HT1080 (cell line): ENCODE results near the gene BOK. TPM values are rescaled to one million over a fixed set of nuclear protein-coding genes. Genes with fewer than 3 reads are reported as not detected.
"Not testable (repeated sequence)": the region's sequence is repeated elsewhere in the genome, so short reads cannot be mapped to it uniquely, and the experiment has no call there.

Source experiments
- DNase-seq: peaks from one replicate; pipeline ENCODE4 v3.0.0-alpha.2; 2015; ENCODE audit warnings: low read depth
- total RNA-seq: library from RNA; depleted of rRNA; stranded (reverse); fragments of >200 nt; shearing (Covaris generic); gene quantifications from 2 replicates; pipeline ENCODE4 v1.2.3, GENCODE V29; 2014

BOK gene
- total RNA-seq, 1 experiment from 2014 or later: 21.6 TPM

DNA sequence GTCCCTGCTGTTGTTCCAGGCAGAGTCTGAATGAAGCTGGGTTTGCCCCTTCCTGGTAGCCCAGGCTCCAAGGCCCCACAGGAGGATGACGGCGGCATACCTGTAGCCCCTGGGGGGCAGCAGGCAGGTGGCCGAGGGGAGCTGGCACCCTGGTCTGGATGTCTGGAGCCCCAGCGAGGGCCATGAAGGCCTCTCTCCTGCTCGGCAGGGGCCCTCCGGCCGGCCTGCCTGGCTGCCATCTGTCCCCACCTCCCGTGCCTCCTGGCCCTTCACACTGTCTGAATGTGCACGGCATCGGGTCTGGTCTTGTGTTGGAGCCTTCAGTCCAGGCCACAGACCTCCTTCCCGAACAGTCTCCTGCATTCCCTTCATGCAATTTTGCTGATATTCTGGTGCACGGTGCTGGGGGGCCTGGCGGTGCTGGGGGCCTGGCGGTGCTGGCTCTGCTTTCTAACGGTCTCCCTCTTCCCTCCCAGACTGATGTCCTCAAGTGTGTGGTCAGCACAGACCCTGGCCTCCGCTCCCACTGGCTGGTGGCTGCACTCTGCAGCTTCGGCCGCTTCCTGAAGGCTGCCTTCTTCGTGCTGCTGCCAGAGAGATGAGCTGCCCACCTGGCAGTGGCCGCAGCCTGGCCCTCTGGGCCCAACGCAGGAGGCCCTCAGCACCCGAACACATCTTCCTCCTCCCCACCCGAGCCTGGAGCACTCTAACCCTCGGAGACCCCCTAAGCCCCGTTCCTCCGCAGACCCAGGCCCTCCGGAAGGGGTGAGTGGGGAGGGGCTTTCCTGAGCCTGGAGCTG lies 13.5 kb downstream of the BOK start:
- DNase-seq: no peak

DNA sequence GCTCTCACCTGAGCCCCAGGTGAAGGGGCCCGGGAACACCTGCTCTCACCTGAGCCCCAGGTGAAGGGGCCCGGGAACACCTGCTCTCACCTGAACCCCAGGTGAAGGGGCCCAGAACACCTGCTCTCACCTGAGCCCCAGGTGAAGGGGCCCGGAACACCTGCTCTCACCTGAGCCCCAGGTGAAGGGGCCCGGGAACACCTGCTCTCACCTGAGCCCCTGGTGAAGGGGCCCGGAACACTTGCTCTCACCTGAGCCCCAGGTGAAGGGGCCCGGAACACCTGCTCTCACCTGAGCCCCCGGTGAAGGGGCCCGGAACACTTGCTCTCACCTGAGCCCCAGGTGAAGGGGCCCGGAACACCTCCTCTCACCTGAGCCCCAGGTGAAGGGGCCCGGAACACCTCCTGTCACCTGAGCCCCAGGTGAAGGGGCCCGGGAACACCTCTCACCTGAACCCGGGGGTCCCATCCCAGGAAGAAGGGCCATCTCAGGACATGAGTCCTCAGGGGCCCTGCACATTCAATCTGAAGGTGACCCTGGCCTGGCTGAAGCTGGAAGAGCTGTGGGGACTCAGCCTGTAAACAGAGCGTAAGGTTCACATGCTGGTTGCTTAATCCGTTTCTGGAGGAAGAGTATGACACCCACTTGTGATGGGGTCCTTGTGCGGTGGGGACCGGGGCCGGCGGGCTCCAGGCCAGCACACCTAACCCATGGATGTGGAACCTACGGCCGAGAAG lies 14.5 kb downstream of the BOK start:
- DNase-seq: not testable (repeated sequence)

DNA sequence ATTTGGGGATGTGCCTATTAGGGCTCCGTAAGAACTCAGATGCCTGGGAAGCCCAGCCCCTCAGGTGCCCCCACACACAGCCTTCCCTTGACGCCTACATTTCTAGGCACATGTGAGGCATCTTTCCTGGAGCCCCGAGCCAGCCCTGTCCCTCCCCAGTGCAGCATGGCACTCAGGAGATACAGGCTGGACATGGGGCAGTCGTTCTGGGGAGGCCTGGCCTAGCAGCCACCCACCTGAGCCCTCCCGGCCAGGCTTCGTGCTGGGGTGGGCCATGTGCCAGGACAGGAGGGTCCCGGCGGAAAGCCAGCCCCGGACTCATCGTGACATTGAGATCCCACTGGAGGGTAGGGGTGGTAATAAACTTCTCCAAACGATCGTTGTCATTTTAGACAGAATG lies 15.2 kb downstream of the BOK start:
- DNase-seq: no peak

DNA sequence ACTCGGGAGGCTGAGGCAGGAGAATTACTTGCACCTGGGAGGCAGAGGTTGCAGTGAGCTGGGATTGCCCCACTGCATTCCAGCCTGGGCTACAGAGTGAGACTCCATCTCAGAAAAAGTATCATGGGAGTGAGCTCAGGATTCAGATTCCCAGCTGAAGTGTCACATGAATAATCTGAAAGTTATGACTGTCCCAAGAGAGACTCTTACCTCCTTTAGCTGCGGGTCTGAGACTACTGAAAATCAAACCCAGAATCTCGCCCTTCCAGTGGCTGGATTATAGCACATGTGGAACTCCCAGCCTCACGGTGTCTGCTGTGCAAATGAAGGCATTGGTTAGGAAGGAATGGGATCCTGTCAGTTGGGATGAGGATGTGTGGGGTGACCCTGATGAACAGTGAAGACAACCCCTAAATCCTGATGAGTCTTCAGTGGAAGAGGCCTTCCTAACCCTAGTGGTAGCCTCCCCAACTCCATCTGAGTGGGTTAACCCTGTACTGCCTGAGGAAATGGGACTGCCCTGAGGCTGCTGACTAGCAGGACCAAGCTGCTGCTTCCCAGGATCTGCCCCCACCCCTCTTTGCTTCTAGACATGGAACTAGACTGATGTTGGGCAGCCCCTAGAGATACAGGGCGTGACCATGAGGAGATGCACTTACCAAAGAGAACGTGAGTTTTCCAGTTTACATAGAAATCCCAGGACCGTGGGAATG lies 16.5 kb downstream of the BOK start:
- no peak for DNase-seq

DNA sequence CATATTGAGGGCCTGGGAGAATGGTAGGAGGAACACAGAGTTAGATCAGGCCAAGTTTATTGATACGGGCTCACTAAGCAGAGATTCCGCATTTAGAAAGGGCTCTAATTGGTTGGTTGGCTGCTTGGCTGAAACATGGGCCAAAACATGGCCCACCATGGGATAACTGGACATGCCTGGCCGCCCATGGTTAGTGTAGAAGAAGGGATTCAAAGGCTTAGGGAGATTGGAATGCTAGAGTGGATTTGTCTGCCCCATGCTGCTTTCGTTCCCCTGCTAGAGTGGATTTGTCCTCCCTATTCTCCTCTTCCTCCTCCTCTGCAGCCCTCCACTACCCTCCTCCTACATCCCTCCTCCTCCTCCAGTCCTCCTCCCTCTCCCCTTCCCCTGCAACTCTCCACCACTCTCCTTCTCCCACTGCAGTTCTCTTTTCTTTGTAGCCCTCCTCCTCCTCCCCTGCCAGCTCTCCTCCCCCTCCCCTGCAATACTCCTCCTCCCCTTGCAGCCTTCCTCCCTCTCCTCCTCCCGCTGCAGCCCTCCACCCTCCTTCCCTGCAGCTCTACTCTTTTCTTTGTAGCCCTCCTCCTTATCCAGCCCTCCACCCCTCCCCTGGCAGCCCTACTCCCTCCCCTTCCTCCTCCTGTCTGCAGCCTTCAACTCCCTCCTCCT lies 17.2 kb downstream of the BOK start:
- no peak for DNase-seq

DNA sequence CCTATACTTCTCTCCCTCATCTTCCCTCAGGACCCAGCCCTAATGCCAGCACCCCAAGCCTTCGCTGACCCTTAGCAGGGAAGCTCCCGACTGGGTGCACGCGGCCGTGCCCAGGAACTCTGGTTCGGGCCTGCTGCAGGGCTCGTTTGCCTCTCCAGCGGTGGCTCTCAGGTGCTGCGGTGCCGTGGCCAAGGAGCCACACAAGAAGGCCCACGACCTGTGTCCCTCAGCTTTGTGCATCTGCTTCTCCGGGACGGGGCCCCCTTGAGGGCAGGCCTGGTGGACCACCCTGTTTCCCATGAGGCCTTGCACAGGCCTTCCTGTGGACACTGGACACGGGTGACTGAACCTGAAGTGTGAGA lies 17.7 kb downstream of the BOK start:
- no peak for DNase-seq

DNA sequence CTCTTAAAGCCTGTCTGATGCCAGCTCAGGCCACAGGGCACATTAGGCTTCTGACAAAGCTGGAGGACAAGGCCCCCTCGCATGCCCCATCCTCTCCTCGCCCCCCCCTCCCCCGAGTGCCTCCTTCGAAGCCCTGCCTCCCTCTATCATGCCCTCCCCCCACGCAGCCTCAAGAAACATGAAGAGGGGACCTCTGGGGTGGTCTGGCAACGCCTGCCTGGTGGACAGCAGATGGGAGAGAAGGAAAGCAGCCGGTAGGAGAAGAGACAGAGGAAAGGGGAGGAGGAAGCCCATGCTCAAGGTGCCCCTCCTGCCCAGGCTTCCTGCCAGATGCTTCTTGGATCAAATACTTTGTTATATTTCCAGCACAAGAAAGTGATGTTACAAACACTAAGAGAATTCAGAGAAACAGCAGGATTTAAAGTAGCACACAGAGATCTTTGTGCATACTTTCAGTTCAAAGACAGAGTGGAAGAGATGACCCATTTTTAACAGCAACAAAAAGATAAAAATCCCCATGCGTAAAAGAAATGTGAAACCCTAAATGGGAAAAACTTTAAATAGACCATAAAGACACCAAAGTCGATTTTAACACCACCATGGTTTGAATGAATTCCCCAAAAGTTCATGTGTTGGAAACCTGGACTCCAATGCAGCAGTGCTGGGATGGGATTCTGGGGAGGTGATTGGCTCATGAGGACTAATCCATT lies 19.0 kb downstream of the BOK start:
- DNase-seq: no peak

DNA sequence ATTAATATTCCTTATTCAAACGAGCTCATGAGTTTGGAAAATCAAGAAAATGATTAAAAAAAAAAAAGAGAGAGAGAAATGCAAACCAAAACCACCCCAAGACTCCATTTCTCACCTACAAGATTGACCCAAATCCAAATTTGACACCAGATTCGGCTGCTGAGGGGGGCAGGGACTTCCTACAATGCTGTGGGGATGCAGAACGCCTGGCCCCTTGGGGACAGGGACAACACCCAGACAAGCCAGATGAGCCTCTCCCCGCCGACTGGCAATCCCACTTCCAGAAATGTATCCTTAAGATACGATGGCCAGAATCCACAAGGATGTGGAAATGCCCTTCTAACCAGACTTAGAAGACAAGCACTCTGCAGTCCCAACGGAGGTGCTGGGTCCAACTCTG lies 20.7 kb downstream of the BOK start:
- DNase-seq: no peak

DNA sequence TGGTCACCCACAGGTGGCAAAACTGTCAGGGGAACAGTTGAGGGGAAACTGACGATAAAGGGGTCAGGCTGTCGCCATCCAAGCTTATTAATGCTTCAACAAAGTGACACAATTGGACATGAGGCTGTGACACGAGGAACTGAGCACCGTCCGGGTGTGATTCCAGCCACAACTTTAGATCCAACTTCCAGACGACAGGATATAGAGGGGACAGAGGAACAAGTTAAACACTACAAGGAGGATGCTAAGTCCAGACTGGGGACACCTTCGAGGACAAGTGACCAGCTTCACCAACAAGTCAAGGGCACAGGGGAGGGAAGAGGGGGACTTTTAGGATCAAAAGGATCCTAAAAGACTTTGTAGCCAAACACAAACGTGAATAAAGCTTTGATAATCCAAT lies 23.8 kb downstream of the BOK start:
- DNase-seq: no peak

DNA sequence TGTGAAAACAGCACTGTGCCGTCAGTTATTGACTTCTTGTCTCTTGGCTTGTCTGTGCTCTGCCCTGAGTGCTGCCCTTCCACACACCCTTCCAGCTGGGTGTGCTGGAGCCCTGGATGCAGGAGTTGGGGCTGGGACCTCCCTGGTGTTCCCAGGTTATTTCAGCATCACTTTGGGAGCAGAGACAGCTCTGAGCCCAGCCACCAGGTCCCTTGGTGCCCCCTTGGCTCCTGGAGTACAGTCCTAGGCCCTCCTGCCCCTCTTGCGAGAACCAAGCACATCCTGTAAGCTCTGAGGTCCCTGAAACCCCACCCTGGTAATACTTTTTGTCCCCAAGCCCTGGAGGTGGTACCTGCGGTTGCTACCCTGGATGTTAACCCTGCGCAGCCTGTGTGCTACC lies 24.3 kb downstream of the BOK start:
- DNase-seq: no peak

DNA sequence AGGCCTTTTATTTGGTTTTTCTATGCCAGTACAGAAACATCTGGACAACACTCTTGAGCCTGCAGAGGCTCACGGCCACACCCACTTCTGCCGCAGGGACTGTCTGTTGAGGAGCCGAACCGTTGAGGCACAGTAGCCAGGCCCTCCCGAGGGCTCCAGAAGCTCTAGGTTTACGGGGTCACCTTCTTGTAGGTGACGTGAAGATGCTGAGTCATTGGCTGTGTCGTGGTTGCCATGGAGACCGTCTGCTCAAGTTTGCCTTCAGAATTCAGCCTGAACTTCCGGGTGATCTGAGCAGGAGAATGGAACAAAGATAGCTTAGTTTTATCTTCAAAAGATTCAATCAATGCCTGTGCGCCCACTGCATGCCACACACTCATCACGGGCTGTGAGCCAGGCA lies 25.9 kb downstream of the BOK start:
- DNase-seq: peak; percentile 48

DNA sequence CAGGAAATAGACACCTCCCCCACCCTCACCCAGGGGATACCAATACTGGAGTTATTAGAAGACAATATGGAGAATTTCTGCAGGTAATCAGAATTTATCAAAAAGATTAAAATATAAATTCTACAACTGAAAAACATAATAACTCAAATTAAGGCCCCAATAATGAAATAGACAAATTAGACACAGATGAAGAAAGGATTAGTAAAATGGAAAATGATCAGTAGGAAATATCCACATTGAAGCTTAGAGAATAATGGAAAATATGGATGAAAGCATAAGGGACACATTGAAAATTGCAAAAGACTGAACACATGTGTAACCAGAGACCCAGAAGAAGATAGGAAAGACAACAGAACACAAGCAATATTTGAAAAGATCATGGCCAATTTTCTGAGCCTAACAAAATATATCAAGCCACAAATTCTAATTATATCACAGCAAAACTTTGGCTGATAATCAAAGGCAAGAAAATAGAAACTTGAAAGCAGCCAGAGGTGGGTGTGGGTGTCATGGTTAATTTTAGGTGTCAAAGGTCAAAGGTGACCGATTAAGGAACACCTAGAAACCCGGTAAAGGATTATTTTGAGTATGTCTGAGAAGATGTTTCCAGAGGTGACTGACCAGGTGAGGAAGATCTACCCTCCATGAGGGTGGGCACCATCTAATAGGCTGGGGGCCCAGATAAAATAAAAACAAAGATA lies 28.2 kb downstream of the BOK start:
- no peak for DNase-seq

DNA sequence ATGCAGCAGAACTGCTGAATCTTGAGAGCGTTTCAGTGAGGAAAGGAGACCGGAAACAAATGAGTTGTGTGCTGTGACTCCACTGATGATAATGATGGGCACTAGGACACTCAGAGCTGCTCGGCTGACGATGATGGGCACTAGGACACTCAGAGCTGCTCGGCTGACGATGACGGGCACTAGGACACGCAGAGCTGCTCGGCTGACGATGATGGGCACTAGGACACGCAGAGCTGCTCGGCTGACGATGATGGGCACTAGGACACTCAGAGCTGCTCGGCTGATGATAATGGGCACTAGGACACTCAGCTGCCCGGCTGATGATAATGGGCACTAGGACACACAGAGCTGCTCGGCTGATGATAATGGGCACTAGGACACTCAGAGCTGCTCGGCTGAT lies 31.3 kb downstream of the BOK start:
- DNase-seq: not testable (repeated sequence)

DNA sequence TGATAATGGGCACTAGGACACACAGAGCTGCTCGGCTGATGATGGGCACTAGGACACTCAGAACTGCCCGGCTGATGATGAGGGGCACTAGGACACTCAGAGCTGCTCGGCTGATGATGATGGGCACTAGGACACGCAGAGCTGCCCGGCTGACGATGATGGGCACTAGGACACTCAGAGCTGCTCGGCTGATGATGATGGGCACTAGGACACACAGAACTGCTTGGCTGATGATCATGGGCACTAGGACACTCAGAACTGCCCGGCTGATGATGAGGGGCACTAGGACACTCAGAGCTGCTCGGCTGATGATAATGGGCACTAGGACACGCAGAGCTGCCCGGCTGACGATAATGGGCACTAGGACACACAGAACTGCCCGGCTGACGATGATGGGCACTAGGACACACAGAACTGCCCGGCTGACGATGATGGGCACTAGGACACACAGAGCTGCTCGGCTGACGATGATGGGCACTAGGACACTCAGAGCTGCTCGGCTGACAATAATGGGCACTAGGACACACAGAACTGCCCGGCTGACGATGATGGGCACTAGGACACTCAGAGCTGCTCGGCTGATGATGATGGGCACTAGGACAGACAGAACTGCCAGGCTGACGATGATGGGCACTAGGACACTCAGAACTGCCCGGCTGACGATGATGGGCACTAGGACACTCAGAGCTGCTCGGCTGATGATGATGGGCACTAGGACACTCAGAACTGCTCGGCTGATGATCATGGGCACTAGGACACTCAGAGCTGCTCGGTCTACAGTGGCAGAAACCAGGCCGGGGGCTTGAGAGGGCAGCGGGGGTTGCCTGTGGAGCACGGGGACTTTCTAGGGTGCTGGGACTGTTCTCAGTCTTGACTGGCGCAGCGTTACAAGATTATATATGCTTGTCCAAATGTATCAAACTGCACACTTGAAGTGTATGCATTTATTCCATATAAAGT lies 32.2 kb downstream of the BOK start:
- not testable (repeated sequence) for DNase-seq

DNA sequence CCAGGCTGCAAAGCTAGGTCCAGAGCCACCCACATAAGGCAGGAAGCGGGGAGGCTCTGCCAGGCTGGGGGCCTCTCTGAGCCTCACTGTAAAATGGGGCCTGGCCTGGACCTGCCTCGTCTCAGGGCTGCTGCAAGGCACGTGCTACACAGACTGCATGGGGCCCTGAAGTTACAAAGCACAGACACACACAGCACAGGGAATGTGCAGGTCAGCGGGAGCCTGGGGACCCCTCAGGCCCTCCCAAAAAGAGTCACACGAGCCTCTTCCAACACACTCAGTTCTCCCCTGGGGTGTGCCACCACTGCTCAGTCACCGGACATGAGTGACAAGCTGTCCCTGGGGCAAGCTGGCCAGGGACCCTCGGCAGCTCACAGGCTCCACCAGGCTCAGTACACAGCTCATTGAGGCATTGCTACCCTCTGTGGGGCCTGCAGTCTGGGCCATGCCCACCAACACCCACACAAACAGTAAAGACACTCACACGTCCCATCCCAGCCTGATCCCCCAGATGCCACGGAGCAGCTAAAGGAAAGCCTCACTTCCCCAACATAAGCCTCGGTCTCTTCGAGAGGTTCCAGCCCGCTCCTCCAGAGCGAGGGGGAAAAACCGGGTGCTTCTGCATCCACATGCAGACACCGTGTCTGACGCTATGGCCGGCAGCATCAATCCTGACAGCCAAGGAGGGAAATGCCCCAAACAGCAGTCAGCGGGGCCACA lies 33.7 kb downstream of the BOK start:
- DNase-seq: no peak

DNA sequence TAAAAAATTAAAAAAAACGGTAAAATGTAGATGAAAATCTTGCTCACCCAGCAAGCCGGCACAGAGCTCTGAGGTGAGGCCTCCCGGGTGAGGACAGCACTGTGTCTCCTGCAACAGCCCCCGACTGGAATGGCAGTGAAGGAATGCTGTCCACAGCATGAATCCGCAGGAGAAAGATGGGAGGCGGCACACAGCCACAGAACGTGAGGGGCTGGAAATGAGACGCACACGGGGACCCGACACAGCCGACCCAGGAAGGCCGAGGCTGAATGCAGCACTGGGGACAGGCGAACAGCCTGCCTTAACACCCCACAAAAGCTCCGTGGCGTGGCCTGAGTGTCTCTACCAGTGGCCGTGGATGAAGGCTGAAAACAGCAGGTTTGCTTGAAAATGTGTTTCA lies 34.7 kb downstream of the BOK start:
- no peak for DNase-seq

DNA sequence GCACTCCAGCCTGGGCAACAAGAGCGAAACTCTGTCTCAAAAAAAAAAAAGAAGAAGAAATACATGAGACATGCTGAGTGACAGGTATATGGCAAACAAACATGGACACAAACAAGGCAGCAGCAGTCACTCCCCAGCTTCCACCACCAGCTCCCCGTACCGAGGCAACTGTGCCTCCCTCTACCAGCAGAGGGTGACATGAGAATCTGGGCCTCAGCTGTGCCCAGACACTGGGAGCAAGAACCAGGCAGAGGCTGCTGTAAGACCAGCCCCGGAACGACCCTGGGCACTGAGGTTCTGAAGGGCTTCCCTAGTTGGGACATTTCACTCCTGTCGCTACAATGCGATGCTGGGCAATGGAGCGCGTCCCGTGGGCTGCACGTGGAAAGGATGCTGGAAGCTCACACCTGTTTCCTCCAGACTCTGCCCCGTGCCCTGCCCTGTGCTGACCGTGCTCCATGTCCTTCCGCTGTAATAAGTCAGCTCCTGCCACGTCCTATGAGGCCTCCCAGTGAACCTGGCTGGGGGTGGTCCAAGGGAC lies 37.1 kb downstream of the BOK start:
- DNase-seq: no peak

DNA sequence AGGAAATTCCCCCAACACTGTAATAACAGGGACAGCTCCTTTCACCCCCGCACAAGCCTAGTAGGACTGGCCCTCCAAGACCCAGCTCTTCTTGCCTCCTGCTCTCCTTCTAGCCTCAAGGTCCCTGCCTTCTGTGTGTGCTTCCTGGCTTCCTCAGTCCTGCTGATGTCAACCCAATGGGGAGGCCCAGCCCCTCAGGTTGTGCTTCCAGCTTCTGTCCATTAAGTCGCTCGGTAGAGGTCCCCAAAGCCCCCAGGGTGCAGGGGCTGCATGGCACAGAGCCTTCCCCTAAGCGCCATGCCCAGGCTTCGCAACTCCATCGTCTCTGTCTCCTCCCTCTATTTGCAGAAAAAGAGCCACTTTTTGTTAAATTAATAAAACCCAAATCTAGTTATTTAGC lies 39.0 kb downstream of the BOK start:
- no peak for DNase-seq
